NCI-H460 (cell line): ENCODE data around the gene VGF. TPM values are rescaled to one million over a fixed set of nuclear protein-coding genes. Genes with fewer than 3 reads are reported as not detected.
A peak's percentile ranks its signal among the peaks of the same experiment; 100 is the strongest.
"Not testable (repeated sequence)": the region's sequence is repeated elsewhere in the genome, so short reads cannot be mapped to it uniquely, and the experiment has no call there.

Experiments
- DNase-seq: peaks from one replicate; pipeline ENCODE4 v3.0.0-alpha.2; 2016; ENCODE audit warnings: low read depth; ENCODE audit errors: extremely low read depth
- total RNA-seq: library from RNA; depleted of rRNA; stranded (reverse); fragments of >200 nt; shearing (Covaris generic); gene quantifications from 2 replicates; pipeline ENCODE4 v1.2.3, GENCODE V29; 2014

Gene VGF
- total RNA-seq, 1 experiment from 2014 or later = 11.6 TPM

DNA sequence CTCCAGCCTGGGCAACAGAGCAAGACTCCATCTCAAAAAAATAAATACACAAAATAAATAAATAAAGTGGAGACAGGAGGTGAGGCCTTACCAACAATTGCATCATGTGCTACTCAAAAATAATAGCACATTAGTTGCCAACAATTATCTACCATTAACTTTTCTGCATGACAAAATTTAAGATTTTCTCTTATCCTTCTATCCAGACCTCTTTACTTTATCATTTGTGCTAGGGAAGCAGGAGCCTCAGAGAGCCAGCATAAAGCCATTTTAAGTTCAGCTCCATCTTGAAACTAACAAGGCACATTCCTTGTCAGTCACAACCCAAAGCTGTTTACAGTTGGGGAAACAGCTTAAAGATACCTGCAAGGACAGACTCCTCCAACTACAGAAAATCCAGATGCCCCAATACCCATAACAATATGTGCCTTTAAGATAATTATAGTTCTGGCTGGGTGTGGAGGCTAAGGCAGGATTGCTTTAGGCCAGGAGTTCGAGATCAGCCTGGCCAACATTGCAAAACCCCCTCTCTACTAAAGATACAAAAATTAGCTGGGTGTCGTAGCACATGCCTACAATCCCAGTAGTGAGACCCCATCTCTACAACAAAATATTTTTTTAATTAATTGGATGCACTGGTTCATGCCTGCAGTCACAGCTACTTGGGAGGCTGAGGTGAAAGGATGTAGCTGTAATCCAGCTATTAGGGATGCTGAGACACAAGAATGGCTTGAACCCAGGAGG is 13.3 kb downstream of the VGF start:
- no peak for DNase-seq

DNA sequence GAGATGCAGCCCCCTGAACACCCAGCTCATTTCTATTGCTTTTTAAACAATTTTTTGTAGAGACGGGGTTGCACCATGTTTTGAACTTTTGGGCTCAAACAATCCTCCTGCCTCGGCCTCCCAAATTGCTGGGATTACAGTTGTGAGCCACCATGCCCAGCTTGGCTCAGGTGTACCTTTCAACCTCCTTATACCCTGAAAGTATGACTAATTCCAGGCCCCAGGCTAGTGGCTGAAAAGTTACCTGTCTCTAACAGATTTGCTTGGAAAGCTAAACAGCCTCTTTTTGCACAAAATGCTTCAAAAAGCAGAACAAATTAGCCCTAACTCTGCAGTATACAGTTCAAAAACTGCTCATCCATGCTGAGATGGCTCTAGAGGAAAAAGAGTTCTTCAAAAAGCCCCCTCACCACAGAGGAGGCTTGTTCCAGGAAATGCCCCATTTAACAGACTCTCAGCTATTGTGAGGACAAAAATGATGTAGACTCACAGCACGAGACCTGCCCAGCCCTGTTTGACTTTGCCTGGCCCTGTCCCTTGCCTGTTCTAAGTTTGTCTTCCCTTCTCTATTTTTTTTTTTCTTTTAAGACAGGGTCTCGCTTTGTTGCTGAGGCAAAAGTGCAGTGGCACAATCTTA is 24.5 kb downstream of the VGF start:
- DNase-seq = no peak

DNA sequence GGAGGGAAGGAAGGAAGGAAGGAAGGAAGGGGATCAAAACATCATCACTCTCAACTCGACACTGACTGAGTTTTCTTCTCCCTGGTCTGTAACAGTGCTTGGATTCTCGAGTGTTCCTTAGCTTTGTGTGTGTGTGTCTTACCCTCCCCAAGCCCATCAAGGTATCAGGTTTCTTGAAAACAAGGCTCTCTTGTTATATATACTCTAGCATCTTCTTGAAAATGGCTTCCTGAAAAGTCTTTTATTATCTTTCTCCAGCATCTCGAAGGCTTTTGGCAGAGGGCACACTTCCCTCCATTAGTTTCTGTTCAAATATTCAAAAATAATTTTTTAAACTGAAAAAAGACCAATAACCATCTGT is 25.1 kb downstream of the VGF start:
- DNase-seq = no peak

DNA sequence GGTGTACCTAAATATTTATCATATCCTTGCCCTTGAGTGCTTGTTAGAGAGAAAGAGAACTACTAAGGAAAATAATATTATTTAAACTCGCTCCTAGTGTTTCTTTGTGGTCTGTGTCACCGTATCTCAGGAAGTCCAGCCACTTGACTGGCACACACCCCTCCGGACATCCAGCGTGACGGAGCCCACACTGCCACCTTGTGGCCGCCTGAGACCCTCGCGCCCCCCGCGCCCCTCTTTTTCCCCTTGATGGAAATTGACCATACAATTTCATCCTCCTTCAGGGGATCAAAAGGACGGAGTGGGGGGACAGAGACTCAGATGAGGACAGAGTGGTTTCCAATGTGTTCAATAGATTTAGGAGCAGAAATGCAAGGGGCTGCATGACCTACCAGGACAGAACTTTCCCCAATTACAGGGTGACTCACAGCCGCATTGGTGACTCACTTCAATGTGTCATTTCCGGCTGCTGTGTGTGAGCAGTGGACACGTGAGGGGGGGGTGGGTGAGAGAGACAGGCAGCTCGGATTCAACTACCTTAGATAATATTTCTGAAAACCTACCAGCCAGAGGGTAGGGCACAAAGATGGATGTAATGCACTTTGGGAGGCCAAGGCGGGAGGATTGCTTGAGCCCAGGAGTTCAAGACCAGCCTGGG is 27.0 kb downstream of the VGF start:
- DNase-seq = peak; percentile 96

DNA sequence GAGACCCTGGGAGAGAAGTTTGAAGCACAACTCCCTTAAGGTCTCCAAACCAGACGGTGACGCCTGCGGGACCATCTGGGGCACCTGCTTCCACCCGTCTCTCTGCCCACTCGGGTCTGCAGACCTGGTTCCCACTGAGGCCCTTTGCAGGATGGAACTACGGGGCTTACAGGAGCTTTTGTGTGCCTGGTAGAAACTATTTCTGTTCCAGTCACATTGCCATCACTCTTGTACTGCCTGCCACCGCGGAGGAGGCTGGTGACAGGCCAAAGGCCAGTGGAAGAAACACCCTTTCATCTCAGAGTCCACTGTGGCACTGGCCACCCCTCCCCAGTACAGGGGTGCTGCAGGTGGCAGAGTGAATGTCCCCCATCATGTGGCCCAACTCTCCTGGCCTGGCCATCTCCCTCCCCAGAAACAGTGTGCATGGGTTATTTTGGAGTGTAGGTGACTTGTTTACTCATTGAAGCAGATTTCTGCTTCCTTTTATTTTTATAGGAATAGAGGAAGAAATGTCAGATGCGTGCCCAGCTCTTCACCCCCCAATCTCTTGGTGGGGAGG is 27.6 kb downstream of the VGF start:
- DNase-seq = no peak

DNA sequence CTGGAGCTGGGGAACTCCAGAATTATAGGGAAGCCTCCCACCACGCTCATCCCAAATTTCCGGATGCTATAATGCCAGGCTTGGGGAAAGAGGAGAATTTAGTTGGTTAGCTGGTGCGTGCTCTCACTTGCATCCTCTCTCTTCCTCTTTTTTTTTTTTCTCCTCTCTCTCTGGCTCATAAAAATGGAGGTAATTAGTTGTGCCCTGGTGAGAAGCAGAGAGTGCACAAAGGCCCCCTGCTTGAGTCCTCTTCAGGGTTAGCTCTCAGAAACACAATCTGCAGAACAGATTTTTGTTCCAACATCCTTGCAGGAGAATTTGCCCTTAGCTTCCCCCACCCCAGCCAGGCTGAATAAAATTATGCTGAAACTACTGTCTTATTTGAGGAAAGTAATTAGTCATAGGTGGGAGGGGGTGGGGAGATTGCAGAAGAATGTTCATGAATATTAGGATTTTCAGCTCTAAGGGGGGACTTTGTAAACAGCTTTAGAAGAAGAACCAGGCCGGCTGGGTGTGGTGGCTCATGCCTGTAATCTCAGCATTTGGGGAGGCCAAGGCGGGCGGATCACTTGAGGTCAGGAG is 30.9 kb downstream of the VGF start:
- no peak for DNase-seq

DNA sequence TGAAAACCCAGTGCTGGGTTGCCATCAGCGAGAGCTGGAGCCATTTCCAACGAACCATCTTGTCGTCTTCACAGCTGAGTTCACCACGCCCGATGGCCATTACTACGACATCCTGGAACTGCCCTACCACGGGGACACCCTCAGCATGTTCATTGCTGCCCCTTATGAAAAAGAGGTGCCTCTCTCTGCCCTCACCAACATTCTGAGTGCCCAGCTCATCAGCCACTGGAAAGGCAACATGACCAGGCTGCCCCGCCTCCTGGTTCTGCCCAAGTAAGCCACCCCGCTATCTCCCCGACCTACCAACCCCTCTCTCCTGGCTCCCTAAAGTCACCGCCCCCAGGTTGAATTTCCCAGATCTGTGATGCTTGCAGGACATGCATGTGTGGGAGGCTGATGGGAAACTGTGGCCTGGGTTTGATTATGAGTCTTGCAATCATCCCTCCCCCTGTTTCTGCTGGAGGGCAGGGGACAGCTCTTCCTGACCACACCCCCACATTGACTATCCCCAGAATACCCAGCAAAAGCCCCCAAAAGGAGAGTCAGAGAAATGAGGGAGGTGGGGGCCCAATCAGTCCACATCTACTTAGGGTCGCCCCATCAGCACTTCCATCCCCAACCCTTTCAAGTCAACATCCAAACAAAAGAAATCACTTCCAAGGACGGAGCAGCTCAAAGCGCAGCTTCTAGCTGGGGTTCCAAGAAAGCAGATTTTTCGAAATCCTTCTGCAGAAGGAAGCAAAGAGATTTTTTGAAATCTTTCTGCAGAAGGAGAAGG is 31.6 kb downstream of the VGF start:
- DNase-seq = no peak

DNA sequence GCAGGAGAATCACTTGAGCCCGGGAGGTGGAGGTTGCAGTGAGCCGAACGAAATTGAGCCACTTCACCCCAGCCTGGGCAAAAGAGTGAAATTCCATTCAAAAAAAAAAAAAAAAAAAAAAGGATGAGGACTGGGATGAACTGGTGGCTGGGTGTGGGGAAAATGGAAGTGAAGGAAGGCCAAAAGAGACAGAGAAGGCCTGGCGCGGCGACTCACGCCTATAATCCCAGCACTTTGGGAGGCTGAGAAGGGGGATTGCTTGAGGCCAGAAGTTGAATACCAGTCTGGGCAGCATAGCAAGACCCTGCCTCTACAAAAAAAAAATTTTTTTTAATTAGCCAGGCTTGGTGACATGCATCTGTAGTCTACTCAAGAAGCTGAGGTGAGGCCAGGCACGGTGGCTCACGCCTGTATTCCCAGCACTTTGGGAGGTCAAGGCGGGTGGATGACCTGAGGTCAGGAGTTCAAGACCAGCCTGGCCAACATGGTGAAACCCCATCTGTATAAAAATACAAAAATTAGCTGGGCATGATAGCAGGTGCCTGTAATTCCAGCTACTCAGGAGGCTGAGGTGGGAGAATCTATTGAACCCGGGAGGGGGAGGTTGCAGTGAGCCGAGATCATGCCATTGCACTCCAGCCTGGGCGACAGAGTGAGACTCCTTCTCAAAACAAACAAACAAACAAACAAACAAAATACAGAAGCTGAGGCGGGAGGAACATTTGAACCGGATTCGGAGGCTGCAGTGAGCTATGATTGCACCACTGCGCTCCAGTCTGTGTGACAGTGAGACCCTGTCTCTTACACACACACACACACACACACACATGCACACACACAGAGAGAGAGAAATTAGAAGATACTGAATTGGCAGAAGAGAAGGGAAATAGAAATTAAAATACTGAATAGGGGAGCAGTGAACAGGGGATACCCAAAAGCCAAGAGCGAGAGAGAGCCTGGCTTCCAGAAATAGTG is 32.5 kb downstream of the VGF start:
- DNase-seq = not testable (repeated sequence)

DNA sequence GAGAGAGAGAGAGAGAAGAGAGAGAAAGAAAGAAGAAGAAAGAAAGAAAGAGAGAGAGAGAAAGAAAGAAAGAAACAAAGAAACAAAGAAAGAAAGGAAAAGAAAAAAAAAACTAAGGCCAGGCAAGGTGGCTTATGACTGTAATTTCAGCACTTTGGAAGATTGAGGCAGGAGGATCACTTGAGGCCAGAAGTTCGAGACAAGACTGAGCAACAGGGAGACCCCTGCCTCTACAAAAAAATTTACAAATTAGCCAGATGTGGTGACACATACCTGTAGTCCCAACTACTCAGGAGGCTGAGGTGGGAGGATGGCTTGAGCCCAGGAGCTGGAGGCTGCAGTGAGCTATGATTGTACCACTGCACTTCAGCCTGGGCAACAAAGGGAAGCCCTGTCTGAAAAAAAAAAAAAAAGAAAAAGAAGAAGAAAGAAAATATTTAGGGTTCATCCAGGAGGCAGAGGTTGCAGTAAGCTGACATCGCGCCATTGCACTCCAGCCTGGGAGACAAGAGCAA is 35.7 kb downstream of the VGF start:
- no peak for DNase-seq

DNA sequence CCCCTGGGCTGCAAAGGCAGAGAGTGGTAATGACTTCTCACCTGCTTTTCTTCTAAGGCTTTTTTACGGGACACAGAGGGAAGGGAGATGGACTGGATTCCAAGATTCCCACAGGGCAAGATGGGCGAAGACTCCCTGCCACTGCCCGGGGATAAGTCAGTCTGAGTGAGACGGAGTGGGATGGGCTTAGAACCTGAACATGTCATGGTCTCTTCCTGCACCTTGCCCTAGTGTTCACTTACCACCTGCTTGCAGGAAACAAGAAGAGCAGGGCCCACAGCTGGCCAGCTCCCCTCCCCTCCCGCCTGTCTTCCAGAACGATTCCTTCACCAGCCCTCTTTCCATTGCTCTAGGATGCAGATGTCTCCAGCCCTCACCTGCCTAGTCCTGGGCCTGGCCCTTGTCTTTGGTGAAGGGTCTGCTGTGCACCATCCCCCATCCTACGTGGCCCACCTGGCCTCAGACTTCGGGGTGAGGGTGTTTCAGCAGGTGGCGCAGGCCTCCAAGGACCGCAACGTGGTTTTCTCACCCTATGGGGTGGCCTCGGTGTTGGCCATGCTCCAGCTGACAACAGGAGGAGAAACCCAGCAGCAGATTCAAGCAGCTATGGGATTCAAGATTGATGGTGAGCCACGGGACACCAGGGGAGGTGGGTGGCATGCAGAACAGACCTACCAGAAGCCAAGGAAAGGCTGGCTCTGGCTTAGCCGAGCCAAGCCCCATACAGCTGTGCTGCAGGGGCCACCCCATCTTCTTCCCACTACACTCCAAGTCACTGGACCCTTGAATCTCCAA is 37.1 kb downstream of the VGF start:
- no peak for DNase-seq

DNA sequence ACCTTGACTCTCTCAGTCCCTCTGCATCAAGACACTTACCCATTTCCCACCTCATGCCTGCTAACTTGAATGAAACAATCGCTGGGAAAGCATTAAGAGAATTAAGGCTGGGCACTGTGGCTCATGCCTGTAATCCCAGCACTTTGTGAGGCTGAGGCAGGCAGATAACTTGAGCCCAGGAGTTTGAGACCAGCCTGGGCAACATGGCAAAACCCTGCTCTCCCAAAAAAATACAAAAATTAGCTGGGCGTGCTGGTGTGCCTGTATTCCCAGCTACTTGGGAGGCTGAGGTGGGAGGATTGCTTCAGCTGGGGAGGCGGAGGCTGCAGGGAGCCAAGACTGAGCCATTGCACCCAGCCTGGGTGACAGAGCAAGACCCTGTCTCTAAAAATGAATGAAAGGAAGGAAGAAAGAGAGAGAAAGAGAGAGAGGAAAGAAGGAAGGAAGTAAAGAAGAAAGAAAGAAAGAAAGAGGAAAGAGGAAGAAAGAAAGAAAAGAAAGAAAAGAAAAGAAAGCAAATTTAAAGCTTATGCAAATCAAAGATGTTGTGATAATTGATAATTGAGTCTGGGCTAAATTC is 37.8 kb downstream of the VGF start:
- DNase-seq = no peak

DNA sequence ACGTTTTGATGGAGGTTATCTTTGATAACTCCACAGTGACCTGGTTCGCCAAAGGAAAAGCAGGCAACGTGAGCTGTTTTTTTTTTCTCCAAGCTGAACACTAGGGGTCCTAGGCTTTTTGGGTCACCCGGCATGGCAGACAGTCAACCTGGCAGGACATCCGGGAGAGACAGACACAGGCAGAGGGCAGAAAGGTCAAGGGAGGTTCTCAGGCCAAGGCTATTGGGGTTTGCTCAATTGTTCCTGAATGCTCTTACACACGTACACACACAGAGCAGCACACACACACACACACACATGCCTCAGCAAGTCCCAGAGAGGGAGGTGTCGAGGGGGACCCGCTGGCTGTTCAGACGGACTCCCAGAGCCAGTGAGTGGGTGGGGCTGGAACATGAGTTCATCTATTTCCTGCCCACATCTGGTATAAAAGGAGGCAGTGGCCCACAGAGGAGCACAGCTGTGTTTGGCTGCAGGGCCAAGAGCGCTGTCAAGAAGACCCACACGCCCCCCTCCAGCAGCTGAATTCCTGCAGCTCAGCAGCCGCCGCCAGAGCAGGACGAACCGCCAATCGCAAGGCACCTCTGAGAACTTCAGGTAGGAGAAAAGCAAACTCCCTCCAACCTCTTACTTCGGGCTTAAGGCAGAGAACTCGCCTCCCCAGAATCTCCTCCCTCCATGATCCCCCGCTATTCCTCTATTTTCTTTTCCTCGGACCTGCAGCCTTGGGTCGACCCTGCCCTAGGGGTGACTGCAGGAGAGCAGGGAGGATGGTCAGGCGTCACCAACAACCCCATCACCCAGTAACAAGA is 38.5 kb downstream of the VGF start, which contains the start of gene SERPINE1:
Gene SERPINE1, plus strand, starts transcription at position 454 of the 809 bp plus-strand sequence. CDS start 1,290 bp downstream, outside the sequence.
- DNase-seq = peak; percentile 62

DNA sequence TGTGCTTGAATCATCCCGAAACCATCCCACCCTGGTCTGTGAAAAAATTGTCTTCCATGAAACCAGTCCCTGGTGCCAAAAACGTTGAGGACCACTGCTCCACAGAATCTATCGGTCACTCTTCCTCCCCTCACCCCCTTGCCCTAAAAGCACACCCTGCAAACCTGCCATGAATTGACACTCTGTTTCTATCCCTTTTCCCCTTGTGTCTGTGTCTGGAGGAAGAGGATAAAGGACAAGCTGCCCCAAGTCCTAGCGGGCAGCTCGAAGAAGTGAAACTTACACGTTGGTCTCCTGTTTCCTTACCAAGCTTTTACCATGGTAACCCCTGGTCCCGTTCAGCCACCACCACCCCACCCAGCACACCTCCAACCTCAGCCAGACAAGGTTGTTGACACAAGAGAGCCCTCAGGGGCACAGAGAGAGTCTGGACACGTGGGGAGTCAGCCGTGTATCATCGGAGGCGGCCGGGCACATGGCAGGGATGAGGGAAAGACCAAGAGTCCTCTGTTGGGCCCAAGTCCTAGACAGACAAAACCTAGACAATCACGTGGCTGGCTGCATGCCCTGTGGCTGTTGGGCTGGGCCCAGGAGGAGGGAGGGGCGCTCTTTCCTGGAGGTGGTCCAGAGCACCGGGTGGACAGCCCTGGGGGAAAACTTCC is 39.2 kb downstream of the VGF start:
- DNase-seq = no peak

DNA sequence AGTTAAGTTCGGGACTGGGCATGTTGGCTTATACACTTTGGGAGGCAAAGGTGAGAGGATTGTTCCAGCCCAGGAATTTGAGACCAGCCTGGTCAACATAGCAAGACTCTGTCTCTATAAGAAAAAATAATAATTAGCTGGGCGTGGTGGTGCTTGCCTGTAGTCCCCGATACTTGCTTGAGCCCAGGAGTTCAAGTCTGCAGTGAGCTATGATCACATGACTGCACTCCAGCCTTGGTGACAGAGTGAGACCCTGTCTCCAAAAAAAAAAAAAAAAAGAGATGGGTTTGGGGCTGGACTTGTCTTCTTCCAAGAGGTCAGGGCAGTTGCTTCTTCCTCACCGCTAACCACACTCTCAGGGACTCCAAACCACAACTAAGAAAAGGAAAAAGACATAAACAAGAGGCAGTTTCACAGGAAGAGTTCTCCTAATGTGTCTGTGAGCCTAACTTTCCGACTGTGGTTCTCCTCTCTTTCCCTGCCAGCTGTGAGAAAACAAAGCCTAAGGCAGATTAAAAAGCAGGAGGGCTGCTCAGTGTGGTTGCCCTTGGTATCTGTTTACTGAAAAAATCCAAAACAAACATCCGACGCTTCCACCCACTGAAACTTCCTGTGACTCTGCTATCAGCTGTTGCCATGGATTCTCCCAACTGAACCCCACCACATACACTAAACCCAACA is 40.9 kb downstream of the VGF start:
- DNase-seq = peak; percentile 44

DNA sequence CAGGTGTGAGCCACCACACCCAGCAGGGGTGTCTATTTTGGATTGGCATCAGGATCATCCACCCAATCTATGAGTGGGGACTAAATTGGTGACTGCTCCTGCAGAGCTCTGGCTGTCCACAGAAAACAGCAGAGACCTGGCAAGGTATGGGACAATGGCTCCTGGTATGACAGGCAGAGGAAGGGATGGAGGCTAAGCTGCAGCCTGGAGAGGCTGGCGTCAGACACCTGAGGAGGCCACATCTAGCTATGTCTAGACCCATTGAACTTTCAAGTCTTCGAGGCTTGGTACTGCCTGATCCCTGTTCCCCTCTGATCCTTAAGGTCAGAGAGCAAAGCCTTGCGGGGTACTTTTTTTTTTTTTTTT is 41.7 kb downstream of the VGF start:
- DNase-seq = no peak
